Brain microvascular endothelial cell (primary cell): Measurements from ENCODE around the gene TBC1D16.

Experiments used
- DNase-seq: peaks from one replicate; pipeline ENCODE4 v3.0.0-alpha.2; 2020
- H3K27ac ChIP-seq: fragments of 250-450 bp; sonication (Bioruptor Pico); 2 replicates; pipeline ENCODE4 v1.5.1; 2020; ENCODE audit warnings: mild to moderate bottlenecking, moderate library complexity
- H3K27me3 ChIP-seq: fragments of 250-450 bp; sonication (Bioruptor Pico); replicated peaks from 2 replicates; pipeline ENCODE4 v1.5.1; 2020; ENCODE audit warnings: mild to moderate bottlenecking
- H3K36me3 ChIP-seq: fragments of 250-450 bp; sonication (Bioruptor Pico); replicated peaks from 2 replicates; pipeline ENCODE4 v1.5.1; 2020; ENCODE audit warnings: mild to moderate bottlenecking
- H3K4me3 ChIP-seq: 2 replicates; pipeline ENCODE4 v1.5.1; 2011; ENCODE audit warnings: low read depth, mild to moderate bottlenecking, control low read depth, low read length, moderate library complexity
- in situ Hi-C: cut with HindIII; loops from 2 replicates; pipeline ENCODE4 v1.10.0; 2017; ENCODE audit warnings: low sequenced_read_pairs, low pct_ligation_motif_present
- TF ChIP-seq, protein P1 (sequence below): IDR thresholded peaks from 2 replicates; pipeline ENCODE4 v1.5.1; 2011; ENCODE audit warnings: low read depth, mild to moderate bottlenecking, moderate library complexity, low read length, control low read depth, inconsistent platforms; ENCODE audit errors: missing control alignments

The TBC1D16 gene

GRCh38 chr17:80009391-80010282 lies 26.0 kb downstream of the TBC1D16 start:
- peaks cover 7% of the 10 kb centered on the region for H3K36me3 ChIP-seq

DNA sequence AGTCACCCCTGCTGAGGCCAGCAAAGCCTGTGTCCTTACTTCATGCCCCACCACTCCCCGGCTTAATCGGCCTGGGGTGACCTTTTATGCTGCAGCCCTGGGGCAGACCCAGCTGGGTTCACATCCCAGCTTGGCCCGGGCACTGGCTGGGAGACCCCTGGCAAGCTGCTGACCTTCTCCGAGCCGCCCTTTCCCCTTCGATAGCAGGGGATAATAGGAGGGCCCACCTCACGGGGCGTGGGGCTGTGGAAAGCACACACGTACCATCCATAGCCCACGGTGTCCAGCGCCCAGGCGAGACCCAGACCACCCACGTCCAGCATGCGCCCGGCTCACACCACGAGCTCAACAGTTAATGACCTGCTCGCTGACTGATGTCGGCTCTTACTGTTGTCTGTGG lies 26.8 kb downstream of the TBC1D16 start:
- Histone ChIP-seq H3K27me3 (no peaks in the 10 kb centered on the region), H3K27ac (no peak overlapping the region), H3K36me3 (peaks cover 7% of the 10 kb centered on the region), H3K4me3 (no peak overlapping the region)
- in situ Hi-C loops: no loop called here
- no peak for DNase-seq
- TF ChIP-seq, protein P1, sequence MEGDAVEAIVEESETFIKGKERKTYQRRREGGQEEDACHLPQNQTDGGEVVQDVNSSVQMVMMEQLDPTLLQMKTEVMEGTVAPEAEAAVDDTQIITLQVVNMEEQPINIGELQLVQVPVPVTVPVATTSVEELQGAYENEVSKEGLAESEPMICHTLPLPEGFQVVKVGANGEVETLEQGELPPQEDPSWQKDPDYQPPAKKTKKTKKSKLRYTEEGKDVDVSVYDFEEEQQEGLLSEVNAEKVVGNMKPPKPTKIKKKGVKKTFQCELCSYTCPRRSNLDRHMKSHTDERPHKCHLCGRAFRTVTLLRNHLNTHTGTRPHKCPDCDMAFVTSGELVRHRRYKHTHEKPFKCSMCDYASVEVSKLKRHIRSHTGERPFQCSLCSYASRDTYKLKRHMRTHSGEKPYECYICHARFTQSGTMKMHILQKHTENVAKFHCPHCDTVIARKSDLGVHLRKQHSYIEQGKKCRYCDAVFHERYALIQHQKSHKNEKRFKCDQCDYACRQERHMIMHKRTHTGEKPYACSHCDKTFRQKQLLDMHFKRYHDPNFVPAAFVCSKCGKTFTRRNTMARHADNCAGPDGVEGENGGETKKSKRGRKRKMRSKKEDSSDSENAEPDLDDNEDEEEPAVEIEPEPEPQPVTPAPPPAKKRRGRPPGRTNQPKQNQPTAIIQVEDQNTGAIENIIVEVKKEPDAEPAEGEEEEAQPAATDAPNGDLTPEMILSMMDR: no peak

More at GRCh38 chr17:80009391-80010282, 26.0 kb downstream of the TBC1D16 start:
- no peak for DNase-seq
- in situ Hi-C loops: no loop called here
- Histone ChIP-seq H3K27ac (no peak overlapping the region), H3K27me3 (no peaks in the 10 kb centered on the region), H3K4me3 (no peak overlapping the region)
- TF ChIP-seq, protein P1: no peak

- peak; percentile 44 for DNase-seq
- Histone ChIP-seq H3K27me3 (no peaks in the 10 kb centered on the region), H3K36me3 (peaks cover 7% of the 10 kb centered on the region), H3K27ac (no peak overlapping the region), H3K4me3 (no peak overlapping the region)
- TF ChIP-seq, protein P1: peak; percentile 98
- in situ Hi-C loops: no loop called here
These were observed 27.3 kb downstream of the TBC1D16 start for GRCh38 chr17:80008383-80008840.

GRCh38 chr17:80007939-80008338 lies 27.7 kb downstream of the TBC1D16 start:
- Histone ChIP-seq H3K36me3 (peaks cover 7% of the 10 kb centered on the region), H3K27ac (no peak overlapping the region), H3K27me3 (no peaks in the 10 kb centered on the region), H3K4me3 (no peak overlapping the region)
- DNase-seq: no peak
- in situ Hi-C loops: no loop called here
- TF ChIP-seq, protein P1: no peak

- H3K36me3 ChIP-seq: peaks cover 8% of the 10 kb centered on the region
- in situ Hi-C loops: no loop called here
These were observed 28.6 kb downstream of the TBC1D16 start for GRCh38 chr17:80006811-80007752.

More at GRCh38 chr17:80006811-80007752, 28.6 kb downstream of the TBC1D16 start:
- TF ChIP-seq, protein P1: no peak
- DNase-seq: no peak
- no peak overlapping the region for H3K4me3 ChIP-seq
- no peaks in the 10 kb centered on the region for H3K27me3 ChIP-seq
- no peak overlapping the region for H3K27ac ChIP-seq
